Spinal cord (tissue), 10 donors: Measurements from ENCODE around the gene LRP5. TPM values are rescaled to one million over a fixed set of nuclear protein-coding genes. Genes with fewer than 3 reads are reported as not detected.

Source experiments
- DNase-seq, 6 donors: peaks; one replicate each; pipeline versions ENCODE4 v3.0.0 to v3.0.0-alpha.2; 2013 to 2015; ENCODE audit warnings: low spot score in 6 of 6, low read depth in 4 of 6
- H3K27ac ChIP-seq: one replicate; pipeline ENCODE4 v1.5.1; 2013; ENCODE audit warnings: low read depth, low read length, control low read depth
- H3K27me3 ChIP-seq: one replicate; pipeline ENCODE4 v1.6.1; 2013; ENCODE audit warnings: low read length; ENCODE audit not compliant: control insufficient read depth, insufficient read depth
- H3K36me3 ChIP-seq: one replicate; pipeline ENCODE4 v1.6.1; 2013; ENCODE audit warnings: low read length; ENCODE audit not compliant: control insufficient read depth, insufficient read depth
- H3K4me1 ChIP-seq: one replicate; pipeline ENCODE4 v1.6.1; 2013; ENCODE audit warnings: low read length; ENCODE audit not compliant: control insufficient read depth, insufficient read depth
- H3K4me3 ChIP-seq: one replicate; pipeline ENCODE4 v1.5.1; 2013; ENCODE audit warnings: low read depth, low read length, control low read depth
- H3K9me3 ChIP-seq: one replicate; pipeline ENCODE4 v1.6.1; 2013; ENCODE audit warnings: low read length; ENCODE audit not compliant: control insufficient read depth, insufficient read depth
- WGBS: methylation state at CpG from one replicate; pipeline ENCODE4 v1.1.5; 2013; ENCODE audit warnings: missing lambda C conversion rate; ENCODE audit not compliant: insufficient coverage; 5-methylcytosine and 5-hydroxymethylcytosine counted together
- polyA plus RNA-seq, 2 donors: library from polyadenylated mRNA; unstranded; fragments of 120-200 nt; gene quantifications; one replicate each; pipeline ENCODE4 v1.2.1, GENCODE V29; 2013; ENCODE audit not compliant: insufficient read length in 2 of 2
- total RNA-seq, 2 donors: library from RNA; depleted of rRNA in 1 of 2; stranded (reverse); fragments of 120-200 nt in 1 of 2; fragments of >200 nt in 1 of 2; gene quantifications; one replicate each; pipeline versions ENCODE4 v1.2.3 to v1.2.4, GENCODE V29; 2013 to 2014
- donor health status: healthy.

Gene LRP5
- total and polyA plus RNA-seq, 4 donors = 12.8 to 32.4 (median 25.7) TPM

DNA sequence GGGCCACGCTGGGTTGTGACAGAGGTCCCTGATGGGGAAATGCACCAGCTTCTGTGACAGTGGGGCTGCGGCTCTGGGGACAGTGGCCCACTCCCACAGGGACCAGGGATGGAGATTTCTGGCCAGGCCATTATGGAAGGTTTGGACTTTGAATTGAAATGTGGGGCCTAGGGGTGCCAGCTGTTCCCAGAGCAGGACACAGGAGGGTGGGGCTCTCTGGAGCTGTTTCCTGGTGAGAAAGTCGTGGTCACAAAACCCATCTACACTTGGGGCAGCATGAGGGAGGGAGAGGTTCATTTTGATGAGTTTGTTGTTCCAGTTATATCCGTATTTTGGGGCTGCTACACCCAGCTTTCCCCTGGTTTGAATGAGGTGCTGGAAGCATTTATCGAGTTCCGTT lies 52.2 kb downstream of the LRP5 start:
- Histone ChIP-seq H3K4me3 (no peak overlapping the region), H3K9me3 (no peaks in the 10 kb centered on the region), H3K27ac (no peak overlapping the region), H3K27me3 (no peaks in the 10 kb centered on the region), H3K36me3 (peaks cover 60% of the 10 kb centered on the region), H3K4me1 (peaks cover 2% of the 10 kb centered on the region)
- DNase-seq = no peak
- 97% methylated on average over 6 of the region's 6 CpGs for WGBS

GRCh38 chr11:68365943-68366435 lies 53.6 kb downstream of the LRP5 start:
- Histone ChIP-seq H3K36me3 (peaks cover 60% of the 10 kb centered on the region), H3K27ac (no peak overlapping the region), H3K4me1 (peaks cover 16% of the 10 kb centered on the region), H3K9me3 (no peaks in the 10 kb centered on the region), H3K4me3 (no peak overlapping the region), H3K27me3 (no peaks in the 10 kb centered on the region)
- DNase-seq = no peak
- WGBS = 88% methylated on average over 19 of the region's 19 CpGs

GRCh38 chr11:68367252-68367651 lies 54.9 kb downstream of the LRP5 start:
- peaks cover 29% of the 10 kb centered on the region for H3K4me1 ChIP-seq
- peaks cover 68% of the 10 kb centered on the region for H3K36me3 ChIP-seq
- no peak overlapping the region for H3K4me3 ChIP-seq
- H3K9me3 ChIP-seq = no peaks in the 10 kb centered on the region
- no peak for DNase-seq
- 96% methylated on average over 6 of the region's 6 CpGs for WGBS
- no peaks in the 10 kb centered on the region for H3K27me3 ChIP-seq
- H3K27ac ChIP-seq = no peak overlapping the region

DNA sequence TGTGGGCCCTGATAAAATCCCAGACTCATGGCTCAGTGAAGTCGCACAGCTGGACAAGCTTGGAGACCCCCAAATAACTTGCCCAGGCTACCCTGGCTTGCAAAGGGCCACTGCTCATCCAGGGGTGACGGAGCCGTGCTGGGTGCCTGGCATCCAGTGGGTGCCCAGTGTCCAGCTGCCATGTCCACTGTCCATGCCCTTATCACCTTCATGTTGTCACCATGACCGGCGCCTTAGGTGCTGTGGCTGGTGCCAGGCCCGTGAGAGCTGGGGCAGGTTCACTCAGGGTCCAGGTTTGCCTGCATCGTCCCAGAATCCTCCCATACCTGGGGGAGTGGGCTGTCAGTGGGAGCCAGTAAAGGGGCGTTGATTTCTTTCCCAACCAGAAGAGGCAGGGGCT lies 57.4 kb downstream of the LRP5 start:
- no peak overlapping the region for H3K4me3 ChIP-seq
- H3K9me3 ChIP-seq = no peaks in the 10 kb centered on the region
- H3K36me3 ChIP-seq = peaks cover 69% of the 10 kb centered on the region
- 89% methylated on average over 7 of the region's 8 CpGs for WGBS
- no peaks in the 10 kb centered on the region for H3K27me3 ChIP-seq
- H3K27ac ChIP-seq = no peak overlapping the region
- no peak for DNase-seq
- H3K4me1 ChIP-seq = peaks cover 54% of the 10 kb centered on the region

- Histone ChIP-seq H3K27me3 (no peaks in the 10 kb centered on the region), H3K4me1 (peaks cover 61% of the 10 kb centered on the region), H3K4me3 (no peak overlapping the region), H3K9me3 (no peaks in the 10 kb centered on the region), H3K27ac (no peak overlapping the region), H3K36me3 (peaks cover 69% of the 10 kb centered on the region)
- 55% methylated on average over 22 of the region's 23 CpGs for WGBS
- no peak for DNase-seq
Measured at GRCh38 chr11:68370211-68371111, 58.1 kb downstream of the LRP5 start.

GRCh38 chr11:68371171-68372041 lies 59.0 kb downstream of the LRP5 start:
- DNase-seq = no peak
- 89% methylated on average over 33 of the region's 35 CpGs for WGBS
- Histone ChIP-seq H3K27me3 (no peaks in the 10 kb centered on the region), H3K27ac (no peak overlapping the region), H3K4me3 (no peak overlapping the region), H3K36me3 (peaks cover 65% of the 10 kb centered on the region), H3K9me3 (no peaks in the 10 kb centered on the region), H3K4me1 (peaks cover 67% of the 10 kb centered on the region)

DNA sequence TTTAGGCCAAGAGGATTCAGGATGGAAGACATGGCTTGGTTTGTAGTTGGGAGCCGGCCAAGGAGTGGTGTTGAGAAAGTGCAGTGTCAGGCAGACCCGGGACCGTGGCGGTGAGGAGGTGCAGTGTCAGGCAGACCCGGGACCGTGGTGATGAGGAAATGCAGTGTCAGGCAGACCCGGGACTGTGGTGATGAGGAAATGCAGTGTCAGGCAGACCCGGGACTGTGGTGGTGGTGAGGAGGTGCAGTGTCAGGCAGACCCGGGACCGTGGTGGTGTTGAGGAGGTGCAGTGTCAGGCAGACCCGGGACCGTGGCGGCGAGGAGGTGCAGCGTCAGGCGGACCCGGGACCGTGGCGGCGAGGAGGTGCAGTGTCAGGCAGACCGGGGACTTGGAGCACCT lies 59.7 kb downstream of the LRP5 start:
- Histone ChIP-seq H3K36me3 (peaks cover 64% of the 10 kb centered on the region), H3K27ac (no peak overlapping the region), H3K4me1 (peaks cover 71% of the 10 kb centered on the region), H3K27me3 (no peaks in the 10 kb centered on the region), H3K9me3 (no peaks in the 10 kb centered on the region), H3K4me3 (no peak overlapping the region)
- 84% methylated on average over 21 of the region's 21 CpGs for WGBS
- DNase-seq = no peak

DNA sequence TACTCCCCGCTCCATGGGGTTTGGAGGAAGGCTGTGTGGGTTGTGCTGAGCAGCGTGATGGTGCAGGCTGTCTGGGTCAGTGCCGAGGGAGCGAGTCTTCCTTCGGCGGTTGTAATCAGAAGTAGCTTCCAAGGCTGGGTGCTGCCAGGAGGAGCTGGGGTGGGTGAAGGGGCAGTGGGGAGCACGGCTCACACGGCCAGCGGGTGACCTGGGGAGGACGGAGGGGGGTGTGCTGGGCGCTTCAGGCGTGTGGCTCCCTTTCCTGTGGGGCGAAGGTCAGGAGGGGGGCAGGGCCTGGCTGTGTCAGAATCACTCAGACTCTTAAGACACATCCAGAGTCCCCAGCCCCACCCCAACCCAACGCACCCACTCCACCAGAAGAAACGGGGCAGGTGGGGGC lies 60.2 kb downstream of the LRP5 start:
- Histone ChIP-seq H3K4me1 (peaks cover 76% of the 10 kb centered on the region), H3K27ac (no peak overlapping the region), H3K36me3 (peaks cover 64% of the 10 kb centered on the region), H3K27me3 (no peaks in the 10 kb centered on the region), H3K4me3 (no peak overlapping the region), H3K9me3 (no peaks in the 10 kb centered on the region)
- no peak for DNase-seq
- WGBS = 72% methylated on average over 9 of the region's 15 CpGs

GRCh38 chr11:68373189-68373814 lies 60.9 kb downstream of the LRP5 start:
- Histone ChIP-seq H3K27ac (peak overlapping the region; percentile 81), H3K9me3 (no peaks in the 10 kb centered on the region), H3K4me1 (peaks cover 81% of the 10 kb centered on the region), H3K36me3 (peaks cover 65% of the 10 kb centered on the region), H3K4me3 (no peak overlapping the region), H3K27me3 (no peaks in the 10 kb centered on the region)
- 53% methylated on average over 19 of the region's 22 CpGs for WGBS
- peak in 2 of 6 donors; percentile 67 to 88 for DNase-seq
